H1 (cell line): ENCODE measurements around the gene CDH8. TPM values are rescaled to one million over a fixed set of nuclear protein-coding genes. Genes with fewer than 3 reads are reported as not detected.

Experiments
- CHD2 ChIP-seq: IDR thresholded peaks from 2 replicates; pipeline ENCODE4 v1.6.1; 2012; ENCODE audit warnings: low read length, improper control_type of control experiment
- EGR1 ChIP-seq: IDR thresholded peaks from 2 replicates; pipeline ENCODE4 v1.6.1; 2011; ENCODE audit warnings: low read depth, low read length, borderline replicate concordance
- EP300 ChIP-seq, 2 experiments: IDR thresholded peaks; 1 replicate in 1 of 2; 2 replicates in 1 of 2; pipeline ENCODE4 v1.6.1; 2011 to 2012; ENCODE audit warnings: low read depth in 2 of 2, low read length in 2 of 2, mild to moderate bottlenecking in 2 of 2, borderline replicate concordance in 1 of 2, inconsistent platforms in 1 of 2, moderate library complexity in 1 of 2
- EZH2 ChIP-seq: fragments of 200-600 bp; sonication (generic); IDR thresholded peaks from 2 replicates; pipeline ENCODE4 v1.7.1; 2012; ENCODE audit warnings: low read depth, mild to moderate bottlenecking, moderate library complexity, low read length, inconsistent platforms; ENCODE audit not compliant: severe bottlenecking
- KDM1A ChIP-seq: fragments of 200-600, 300-600 bp; sonication (generic); IDR thresholded peaks from 2 replicates; pipeline ENCODE4 v1.7.1; 2016; ENCODE audit warnings: mild to moderate bottlenecking, low read length, borderline replicate concordance
- KDM4A ChIP-seq: IDR thresholded peaks from one replicate; pipeline ENCODE4 v1.7.1; 2012; ENCODE audit warnings: low read depth, mild to moderate bottlenecking, moderate library complexity, low read length, inconsistent platforms; ENCODE audit not compliant: severe bottlenecking
- RAD21 ChIP-seq, 2 experiments: IDR thresholded peaks in 1 of 2; conservative IDR thresholded peaks in 1 of 2; 2 replicates each; pipeline ENCODE4 v1.6.1; 2011; ENCODE audit warnings: low read depth in 2 of 2, low read length in 2 of 2, improper control_type of control experiment in 1 of 2, inconsistent platforms in 1 of 2, mild to moderate bottlenecking in 1 of 2, moderate library complexity in 1 of 2
- RBBP5 ChIP-seq: IDR thresholded peaks from 2 replicates; pipeline ENCODE4 v1.7.1; 2012; ENCODE audit warnings: low read depth, mild to moderate bottlenecking, inconsistent platforms, low read length, moderate library complexity, borderline replicate concordance
- SUZ12 ChIP-seq: fragments of 200-600 bp; sonication (generic); IDR thresholded peaks from 2 replicates; pipeline ENCODE4 v1.6.1; 2012; ENCODE audit warnings: mild to moderate bottlenecking, inconsistent platforms, low read length, moderate library complexity, mixed read lengths
- USF2 ChIP-seq: IDR thresholded peaks from 2 replicates; pipeline ENCODE4 v1.6.1; 2011; ENCODE audit warnings: low read length, improper control_type of control experiment
- polyA plus RNA-seq, 7 experiments: library from polyadenylated mRNA; depleted of rRNA in 3 of 7; stranded (reverse) in 5 of 7; unstranded in 2 of 7; fragments of >200 nt in 5 of 7; fragments of 200-250 nt in 2 of 7; gene quantifications; 1 replicate in 5 of 7; 2 replicates in 1 of 7; 4 replicates in 1 of 7; pipeline versions ENCODE4 v1.2.1 to v1.2.3, GENCODE V29; 2011 to 2013; ENCODE audit warnings: missing spikeins in 2 of 7, mixed read lengths in 2 of 7
- total RNA-seq: library from RNA; stranded (reverse); fragmentation: NEBNext Ultra II Directional; extraction: Animal tissue kit (Norgen Biotek cat#: 25700); gene quantifications from 2 replicates; pipeline ENCODE4 v1.2.1, GENCODE V29; 2021

The CDH8 gene
- total and polyA plus RNA-seq, 2 of the 8 experiments (the other 6 are each of a cell fraction or from before 2014, with no cell fraction given): 7.7 to 8.4 TPM

- TF ChIP-seq EGR1: no peak
- no peak for TF ChIP-seq KDM1A
- TF ChIP-seq EZH2: peak; percentile 63
- TF ChIP-seq USF2: no peak
- peak in 1 of 2 experiments; percentile 6; a peak in 1 of 4 replicates for TF ChIP-seq RAD21 (IDR thresholded peaks at IDR 0.05 in 1 of 2, conservative IDR thresholded peaks at IDR 0.05 in 1 of 2; ENCODE audit: low read depth in 2 of 2, low read length in 2 of 2)
- peak; percentile 65 for TF ChIP-seq KDM4A
- TF ChIP-seq SUZ12: 0 out of 2 replicates have a peak, but pooled peaks have one; percentile 50
- peak in 1 of 2 experiments; percentile 73; a peak in 1 of 3 replicates for TF ChIP-seq EP300 (IDR thresholded peaks at IDR 0.05; ENCODE audit: borderline replicate concordance in 1 of 2, low read depth in 2 of 2, low read length in 2 of 2)
- peak; percentile 22 for TF ChIP-seq RBBP5
- TF ChIP-seq CHD2: peak; percentile 62; the same call in 1 of the 2 replicates
Measured at GRCh38 chr16:62035115-62036092, 834 bp downstream of the CDH8 start (continued).
